Spleen (tissue), 11 donors: ENCODE results near the gene EXOSC2. TPM values are rescaled to one million over a fixed set of nuclear protein-coding genes. Genes with fewer than 3 reads are reported as not detected.
A peak's percentile ranks its signal among the peaks of the same experiment; 100 is the strongest.

Experiments
- DNase-seq: peaks from one replicate; pipeline ENCODE4 v3.0.0-alpha.2; 2020
- H3K27ac ChIP-seq, 8 donors: fragments of 200-600 bp; sonication (generic) in 7 of 8; 1 replicate in 4 of 8; 2 replicates in 4 of 8; pipeline versions ENCODE4 v1.5.0 to v1.8.0; 2016 to 2021; ENCODE audit warnings: inconsistent platforms in 4 of 8, mild to moderate bottlenecking in 4 of 8, moderate library complexity in 1 of 8
- H3K27me3 ChIP-seq, 7 donors: fragments of 200-600 bp; sonication (generic) in 6 of 7; replicated peaks in 1 of 7; 1 replicate in 4 of 7; 2 replicates in 3 of 7; pipeline versions ENCODE4 v1.5.0 to v1.8.0; 2016 to 2021; ENCODE audit warnings: inconsistent platforms in 3 of 7, mild to moderate bottlenecking in 1 of 7
- H3K36me3 ChIP-seq, 6 donors: fragments of 200-600 bp; sonication (generic) in 5 of 6; 1 replicate in 4 of 6; 2 replicates in 2 of 6; pipeline versions ENCODE4 v1.5.0 to v1.8.0; 2016 to 2021; ENCODE audit warnings: inconsistent platforms in 2 of 6
- H3K4me1 ChIP-seq, 6 donors: fragments of 200-600 bp; sonication (generic) in 5 of 6; 1 replicate in 3 of 6; 2 replicates in 3 of 6; pipeline versions ENCODE4 v1.5.0 to v1.8.0; 2016 to 2021; ENCODE audit warnings: inconsistent platforms in 3 of 6
- H3K4me3 ChIP-seq, 8 donors: fragments of 200-600 bp; sonication (generic) in 7 of 8; 1 replicate in 4 of 8; 2 replicates in 4 of 8; pipeline versions ENCODE4 v1.5.0 to v1.8.0; 2016 to 2021; ENCODE audit warnings: inconsistent platforms in 4 of 8, mild to moderate bottlenecking in 4 of 8, moderate library complexity in 2 of 8
- H3K9me3 ChIP-seq, 8 donors: fragments of 200-600 bp; sonication (generic) in 7 of 8; 1 replicate in 4 of 8; 2 replicates in 4 of 8; pipeline versions ENCODE4 v1.5.0 to v1.8.0; 2016 to 2021; ENCODE audit warnings: inconsistent platforms in 4 of 8
- CTCF ChIP-seq, 11 experiments: fragments of 200-600 bp in 7 of 11; fragments of 450-650 bp in 4 of 11; sonication (generic) in 4 of 11; IDR thresholded peaks in 8 of 11; conservative IDR thresholded peaks in 3 of 11; 1 replicate in 7 of 11; 2 replicates in 4 of 11; pipeline versions ENCODE4 v1.4.0 to v1.8.0; 2016 to 2021; ENCODE audit warnings: antibody characterized with exemption in 11 of 11, inconsistent platforms in 4 of 11, mild to moderate bottlenecking in 1 of 11
- POLR2A ChIP-seq, 3 donors: fragments of 450-650 bp; IDR thresholded peaks; one replicate each; pipeline ENCODE4 v1.5.1; 2017; ENCODE audit warnings: antibody characterized with exemption in 3 of 3, mild to moderate bottlenecking in 1 of 3
- POLR2AphosphoS5 ChIP-seq, 3 donors: sonication (generic); formaldehyde crosslinking; IDR thresholded peaks; one replicate each; pipeline ENCODE4 v1.5.1; 2017; ENCODE audit warnings: antibody characterized with exemption in 3 of 3
- WGBS, 5 donors: extraction: QIAGEN DNeasy Blood & Tissue Kit in 3 of 5; methylation state at CpG; one replicate each; pipeline versions ENCODE4 v1.1.5 to v1.1.7; 2013 to 2018; 5-methylcytosine and 5-hydroxymethylcytosine counted together
- intact Hi-C: fragments of 100-400 bp; cut with DNase I; formaldehyde crosslinking; loops from one replicate; pipeline ENCODE4 v1.15.0; 2023; ENCODE audit warnings: low total_unique reads
- polyA plus RNA-seq, 3 donors: library from polyadenylated mRNA; stranded (reverse); fragments of 200-250 nt; gene quantifications; one replicate each; pipeline ENCODE4 v1.2.1, GENCODE V29; 2013
- total RNA-seq, 7 donors: library from RNA; depleted of rRNA in 3 of 7; stranded (reverse); fragments of >200 nt in 3 of 7; fragmentation: NEBNext Ultra II Directional in 4 of 7; extraction: Animal tissue kit (Norgen Biotek cat#: 25700) in 4 of 7; gene quantifications; one replicate each; pipeline versions ENCODE4 v1.1.0 to v1.2.1, GENCODE V29; 2016 to 2021
- donor health status: healthy with polysubstance abuse.
- donor health status: DM: no; HTN: no; CAD: no; lungs with moderate emphysema.
- donor health status: DM: no; HTN: no; CAD: no.
- donor health status: Bipolar disorder and iron deficiency.
- donor health status: healthy.
- donor health status: DM: no; HTN: no; CAD: no.
- donor health status: DM: yes; HTN: yes; CAD: no.

EXOSC2 gene
- total and polyA plus RNA-seq, 10 donors, result 16.9 to 34.6 (median 24.8) TPM

DNA sequence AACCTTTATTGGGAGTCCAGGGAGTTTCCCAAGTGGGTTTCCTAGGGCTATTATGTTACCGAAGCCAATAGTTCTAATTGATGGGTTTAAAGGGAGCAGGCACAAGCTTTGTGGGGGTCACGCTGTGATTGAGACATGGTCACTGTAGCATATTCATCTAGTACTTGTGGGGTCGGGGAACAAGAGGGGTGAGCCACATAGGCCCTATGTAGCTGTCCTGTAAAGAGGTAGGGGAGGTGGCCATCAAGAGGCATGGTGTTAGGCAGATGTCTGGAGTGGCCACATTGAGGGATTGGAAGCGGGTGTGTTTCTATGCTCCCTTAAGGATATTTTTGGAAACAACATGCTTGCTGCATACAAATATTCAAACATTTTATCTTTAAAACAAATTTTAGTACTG, 50.1 kb downstream of the EXOSC2 start:
- no peak overlapping the region for H3K4me3 ChIP-seq
- H3K27ac ChIP-seq, result no peak overlapping the region
- no peaks in the 10 kb centered on the region for H3K36me3 ChIP-seq
- intact Hi-C loops, result no loop called here
- H3K9me3 ChIP-seq, result no peaks in the 10 kb centered on the region
- 83 to 94% (median 88%) methylated on average over 4 of the region's 4 CpGs for WGBS, 5 donors
- peaks cover 0 to 34% (median 14%) of the 10 kb centered on the region in 6 donors for H3K4me1 ChIP-seq
- H3K27me3 ChIP-seq, result no peaks in the 10 kb centered on the region
- DNase-seq, result no peak
- no peak for TF ChIP-seq POLR2A (IDR thresholded peaks at IDR 0.05)
- TF ChIP-seq POLR2AphosphoS5 (IDR thresholded peaks at IDR 0.05), result no peak
- TF ChIP-seq CTCF (IDR thresholded peaks at IDR 0.05 in 8 of 11, conservative IDR thresholded peaks at IDR 0.05 in 3 of 11), result no peak

- Histone ChIP-seq H3K9me3 (no peaks in the 10 kb centered on the region), H3K4me1 (peaks cover 0 to 34% (median 14%) of the 10 kb centered on the region in 6 donors), H3K27ac (peak overlapping the region in 1 of 8 donors; percentile 42), H3K27me3 (no peaks in the 10 kb centered on the region), H3K36me3 (no peaks in the 10 kb centered on the region), H3K4me3 (no peak overlapping the region)
- intact Hi-C loops, result no loop called here
- TF ChIP-seq CTCF (IDR thresholded peaks at IDR 0.05 in 8 of 11, conservative IDR thresholded peaks at IDR 0.05 in 3 of 11) (no peak), POLR2A (IDR thresholded peaks at IDR 0.05) (no peak), POLR2AphosphoS5 (IDR thresholded peaks at IDR 0.05) (no peak)
- 91 to 99% (median 93%) methylated on average over 5 of the region's 5 CpGs for WGBS, 5 donors
- DNase-seq, result no peak
These were observed 51.7 kb downstream of the EXOSC2 start for GRCh38 chr9:130745210-130745800.

- Histone ChIP-seq H3K9me3 (no peaks in the 10 kb centered on the region), H3K4me3 (no peak overlapping the region), H3K36me3 (no peaks in the 10 kb centered on the region), H3K4me1 (peaks cover 0 to 34% (median 14%) of the 10 kb centered on the region in 6 donors), H3K27me3 (no peaks in the 10 kb centered on the region), H3K27ac (no peak overlapping the region)
- DNase-seq, result no peak
- WGBS, 5 donors, result 73 to 89% (median 83%) methylated on average over 5 of the region's 5 CpGs
- intact Hi-C loops, result no loop called here
- TF ChIP-seq POLR2AphosphoS5 (IDR thresholded peaks at IDR 0.05) (no peak), POLR2A (IDR thresholded peaks at IDR 0.05) (no peak), CTCF (IDR thresholded peaks at IDR 0.05 in 8 of 11, conservative IDR thresholded peaks at IDR 0.05 in 3 of 11) (no peak)
These were observed 52.2 kb downstream of the EXOSC2 start for GRCh38 chr9:130745829-130746228.

DNA sequence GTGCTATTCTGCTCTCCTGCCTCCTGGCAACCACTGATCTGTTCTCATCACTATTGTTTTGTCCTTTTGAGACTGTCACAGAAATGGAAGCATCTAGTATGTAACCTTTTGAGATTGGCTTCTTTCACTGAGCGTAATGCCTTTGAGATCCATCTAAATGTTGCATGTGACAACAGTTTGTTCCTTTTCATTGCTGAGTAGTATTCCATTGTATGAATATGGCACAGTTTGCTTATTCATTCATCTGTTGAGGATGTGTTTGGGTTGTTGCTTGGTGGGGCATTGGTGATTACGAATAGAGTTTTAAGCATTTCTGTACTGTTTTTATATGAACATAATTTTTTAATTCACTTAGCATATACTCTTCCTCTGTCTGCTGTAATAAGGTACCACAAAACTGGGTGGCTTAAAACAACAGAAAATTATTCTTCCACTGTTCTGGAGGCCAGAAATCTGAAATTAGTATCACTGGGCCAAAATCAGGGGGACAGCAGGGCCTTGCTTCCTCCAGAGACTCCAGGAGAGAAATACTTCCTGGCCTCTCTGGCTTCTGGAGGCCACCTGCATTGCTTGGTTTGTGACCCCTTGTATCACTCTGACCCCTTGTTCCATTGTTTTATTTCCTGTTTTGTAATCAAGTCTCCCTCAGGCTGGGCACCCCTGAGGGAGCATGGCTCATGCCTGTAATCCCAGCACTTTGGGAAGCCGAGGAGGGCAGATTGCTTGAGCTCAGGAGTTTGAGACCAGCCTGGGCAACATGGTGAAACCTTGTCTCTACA, 53.0 kb downstream of the EXOSC2 start:
- peak overlapping the region in 3 of 8 donors; percentile 3 to 37 (median 9) for H3K27ac ChIP-seq
- DNase-seq, result no peak
- TF ChIP-seq POLR2AphosphoS5 (IDR thresholded peaks at IDR 0.05) (no peak), POLR2A (IDR thresholded peaks at IDR 0.05) (no peak)
- no peak overlapping the region for H3K4me3 ChIP-seq
- intact Hi-C loops, result no loop called here
- H3K9me3 ChIP-seq, result no peaks in the 10 kb centered on the region
- H3K27me3 ChIP-seq, result no peaks in the 10 kb centered on the region
- 86 to 97% (median 88%) methylated on average over 3 of the region's 3 CpGs for WGBS, 5 donors
- peaks cover 0 to 34% (median 14%) of the 10 kb centered on the region in 6 donors for H3K4me1 ChIP-seq
- no peaks in the 10 kb centered on the region for H3K36me3 ChIP-seq
